Measurements from ENCODE around the gene IGFBP1. TPM values are rescaled to one million over a fixed set of nuclear protein-coding genes. Genes with fewer than 3 reads are reported as not detected.

IGFBP1 gene
- total RNA-seq, 4 donors from 2014 or later, result not detected

GRCh38 chr7:45923290-45923689 is 35.0 kb downstream of the IGFBP1 start:
- intact Hi-C loops (cut with DNase I), result loop anchor here (5.0 kb wide), 2 partner anchors 1164 to 1254 kb away; no protein-coding TSS in a partner anchor
- no peak overlapping the region for H3K27ac ChIP-seq
- H3K4me1 ChIP-seq, result peaks cover 14 to 35% of the 10 kb centered on the region in 2 donors
- H3K27me3 ChIP-seq, result no peaks in the 10 kb centered on the region
- 9 to 11% methylated on average over 9 of the region's 9 CpGs for WGBS, 2 donors
- no peaks in the 10 kb centered on the region for H3K9me3 ChIP-seq
- DNase-seq, result peak; percentile 71 to 83
- no peak for TF ChIP-seq POLR2A (IDR thresholded peaks at IDR 0.05)
- TF ChIP-seq, protein P1, sequence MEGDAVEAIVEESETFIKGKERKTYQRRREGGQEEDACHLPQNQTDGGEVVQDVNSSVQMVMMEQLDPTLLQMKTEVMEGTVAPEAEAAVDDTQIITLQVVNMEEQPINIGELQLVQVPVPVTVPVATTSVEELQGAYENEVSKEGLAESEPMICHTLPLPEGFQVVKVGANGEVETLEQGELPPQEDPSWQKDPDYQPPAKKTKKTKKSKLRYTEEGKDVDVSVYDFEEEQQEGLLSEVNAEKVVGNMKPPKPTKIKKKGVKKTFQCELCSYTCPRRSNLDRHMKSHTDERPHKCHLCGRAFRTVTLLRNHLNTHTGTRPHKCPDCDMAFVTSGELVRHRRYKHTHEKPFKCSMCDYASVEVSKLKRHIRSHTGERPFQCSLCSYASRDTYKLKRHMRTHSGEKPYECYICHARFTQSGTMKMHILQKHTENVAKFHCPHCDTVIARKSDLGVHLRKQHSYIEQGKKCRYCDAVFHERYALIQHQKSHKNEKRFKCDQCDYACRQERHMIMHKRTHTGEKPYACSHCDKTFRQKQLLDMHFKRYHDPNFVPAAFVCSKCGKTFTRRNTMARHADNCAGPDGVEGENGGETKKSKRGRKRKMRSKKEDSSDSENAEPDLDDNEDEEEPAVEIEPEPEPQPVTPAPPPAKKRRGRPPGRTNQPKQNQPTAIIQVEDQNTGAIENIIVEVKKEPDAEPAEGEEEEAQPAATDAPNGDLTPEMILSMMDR (IDR thresholded peaks at IDR 0.05), result peak; percentile 68 to 92 (median 77)
- H3K36me3 ChIP-seq, result no peaks in the 10 kb centered on the region
- no peak overlapping the region for H3K4me3 ChIP-seq (replicated peaks in 1 of 3)

GRCh38 chr7:45923818-45924217 is 35.5 kb downstream of the IGFBP1 start:
- no peak for DNase-seq
- 77 to 78% methylated on average over 6 of the region's 6 CpGs for WGBS, 2 donors
- Histone ChIP-seq H3K27ac (no peak overlapping the region), H3K9me3 (no peaks in the 10 kb centered on the region), H3K27me3 (no peaks in the 10 kb centered on the region), H3K4me1 (peaks cover 14 to 35% of the 10 kb centered on the region in 2 donors), H3K4me3 (replicated peaks in 1 of 3) (no peak overlapping the region), H3K36me3 (no peaks in the 10 kb centered on the region)
- intact Hi-C loops (cut with DNase I), result loop anchor here (5.0 kb wide), 2 partner anchors 1163 to 1253 kb away; no protein-coding TSS in a partner anchor
- TF ChIP-seq POLR2A (IDR thresholded peaks at IDR 0.05), result no peak
- TF ChIP-seq, protein P1 (IDR thresholded peaks at IDR 0.05), result no peak

DNA sequence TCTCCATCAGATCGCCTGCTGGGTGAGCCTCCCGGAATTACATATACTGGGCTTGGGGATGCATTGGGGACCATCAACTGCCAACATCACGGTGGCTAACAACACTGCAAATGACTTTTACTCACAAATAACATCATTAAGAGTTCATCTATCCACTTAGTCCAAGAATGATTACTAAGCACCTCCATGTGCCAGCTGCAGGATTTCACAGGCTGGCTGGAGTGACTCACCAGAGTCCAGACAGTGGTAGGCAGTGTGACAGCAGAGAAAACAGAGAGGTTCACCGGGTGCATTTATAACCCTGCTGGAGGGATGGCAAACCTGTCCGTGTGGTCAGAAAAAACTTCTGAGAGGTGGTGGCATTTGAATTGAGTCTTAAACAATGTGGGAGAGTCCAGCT is 36.0 kb downstream of the IGFBP1 start:
- no peaks in the 10 kb centered on the region for H3K36me3 ChIP-seq
- no peaks in the 10 kb centered on the region for H3K27me3 ChIP-seq
- 71 to 72% methylated on average over 5 of the region's 5 CpGs for WGBS, 2 donors
- H3K4me3 ChIP-seq (replicated peaks in 1 of 3), result no peak overlapping the region
- no peak for TF ChIP-seq POLR2A (IDR thresholded peaks at IDR 0.05)
- TF ChIP-seq, protein P1 (IDR thresholded peaks at IDR 0.05), result no peak
- no peaks in the 10 kb centered on the region for H3K9me3 ChIP-seq
- H3K4me1 ChIP-seq, result peaks cover 14 to 35% of the 10 kb centered on the region in 2 donors
- no peak overlapping the region for H3K27ac ChIP-seq
- intact Hi-C loops (cut with DNase I), result loop anchor here (5.0 kb wide), 2 partner anchors 1163 to 1253 kb away; no protein-coding TSS in a partner anchor
- DNase-seq, result no peak

GRCh38 chr7:45927721-45928120 is 39.4 kb downstream of the IGFBP1 start:
- DNase-seq, result no peak
- Histone ChIP-seq H3K36me3 (no peaks in the 10 kb centered on the region), H3K27ac (no peak overlapping the region), H3K4me1 (peaks cover 0 to 4% of the 10 kb centered on the region in 2 donors), H3K9me3 (no peaks in the 10 kb centered on the region), H3K27me3 (no peaks in the 10 kb centered on the region), H3K4me3 (replicated peaks in 1 of 3) (no peak overlapping the region)
- 92 to 97% methylated on average over 3 of the region's 3 CpGs for WGBS, 2 donors
- TF ChIP-seq, protein P1 (IDR thresholded peaks at IDR 0.05), result no peak
- no peak for TF ChIP-seq POLR2A (IDR thresholded peaks at IDR 0.05)
- intact Hi-C loops (cut with DNase I), result no loop called here

DNA sequence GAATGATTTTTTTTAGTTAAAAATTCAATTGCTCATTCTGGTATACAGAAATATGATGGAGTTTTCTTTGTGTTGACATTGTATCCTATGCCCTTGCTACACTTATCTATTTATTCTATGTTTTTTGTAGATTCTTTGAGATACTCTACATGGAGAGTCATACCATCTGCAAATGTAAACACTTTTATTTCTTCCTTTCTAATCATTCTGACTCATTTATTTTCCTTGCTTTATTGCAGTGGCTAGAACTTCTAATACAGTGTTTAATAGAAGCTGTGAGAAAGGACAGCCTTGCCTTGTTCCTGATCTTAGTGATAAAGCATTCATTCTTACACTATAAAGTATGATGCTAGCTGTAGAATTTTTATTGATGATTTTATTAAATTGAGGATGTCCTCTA is 42.7 kb downstream of the IGFBP1 start:
- Histone ChIP-seq H3K4me1 (no peaks in the 10 kb centered on the region), H3K36me3 (no peaks in the 10 kb centered on the region), H3K27ac (no peak overlapping the region), H3K9me3 (no peaks in the 10 kb centered on the region), H3K4me3 (replicated peaks in 1 of 3) (no peak overlapping the region), H3K27me3 (no peaks in the 10 kb centered on the region)
- DNase-seq, result no peak
- no peak for TF ChIP-seq POLR2A (IDR thresholded peaks at IDR 0.05)
- TF ChIP-seq, protein P1 (IDR thresholded peaks at IDR 0.05), result no peak
- intact Hi-C loops (cut with DNase I), result no loop called here

All from thyroid gland (tissue), 4 donors.